NCI-H2029 treated with DMSO at 0.1 percent for 48 hours (cell line): ENCODE data around the gene LAMA3.

Experiments
- DNase-seq: peaks from one replicate; lab custom pipeline; 2025; lab: John Stamatoyannopoulos, UW

The LAMA3 gene

GRCh38 chr18:23938043-23938756 is 248.9 kb downstream of the LAMA3 start:
- DNase-seq, result no peak

DNA sequence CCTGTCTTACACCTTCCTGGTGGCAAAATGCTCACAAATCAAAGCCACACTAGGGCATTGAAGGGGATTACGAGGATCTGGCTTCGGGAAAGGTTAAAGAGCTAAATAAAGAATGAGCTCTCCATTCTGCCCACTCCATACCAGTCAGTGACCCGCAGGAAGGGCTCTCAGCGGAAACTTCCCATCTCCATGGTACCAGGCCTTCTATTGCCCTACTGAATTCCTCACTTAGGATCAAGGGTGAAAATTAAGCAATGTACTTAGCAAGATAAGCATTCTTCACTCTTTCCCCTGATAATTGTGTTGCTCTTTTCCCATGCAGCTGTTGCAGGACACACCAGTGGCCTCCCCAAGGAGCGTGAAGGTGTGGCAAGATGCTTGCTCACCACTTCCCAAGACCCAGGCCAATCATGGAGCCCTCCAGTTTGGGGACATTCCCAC is 249.7 kb downstream of the LAMA3 start:
- no peak for DNase-seq

- no peak for DNase-seq
These were observed 250.1 kb downstream of the LAMA3 start for GRCh38 chr18:23939366-23939765.

- DNase-seq, result no peak
These were observed 250.6 kb downstream of the LAMA3 start for GRCh38 chr18:23939896-23940295.

GRCh38 chr18:23941791-23942190 is 252.5 kb downstream of the LAMA3 start:
- DNase-seq, result no peak

DNA sequence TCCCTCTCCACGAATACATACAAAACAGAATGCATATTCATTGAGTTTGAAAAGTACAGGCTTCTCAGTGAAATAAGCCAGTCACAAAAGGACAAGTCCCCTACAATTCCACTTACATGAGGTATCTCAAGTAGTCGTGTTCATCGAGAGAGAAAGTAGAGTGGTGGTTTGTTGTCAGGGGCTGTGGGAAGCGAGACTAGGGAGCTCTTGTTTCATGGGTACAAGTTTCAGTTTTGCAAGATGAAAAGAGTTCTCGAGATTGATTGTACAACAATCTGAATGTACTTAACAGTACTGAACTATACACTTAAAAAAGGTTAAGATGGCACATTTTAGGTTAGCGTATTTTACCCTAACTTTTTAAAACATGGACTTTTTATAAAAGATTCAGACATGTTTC is 253.9 kb downstream of the LAMA3 start:
- DNase-seq, result no peak

DNA sequence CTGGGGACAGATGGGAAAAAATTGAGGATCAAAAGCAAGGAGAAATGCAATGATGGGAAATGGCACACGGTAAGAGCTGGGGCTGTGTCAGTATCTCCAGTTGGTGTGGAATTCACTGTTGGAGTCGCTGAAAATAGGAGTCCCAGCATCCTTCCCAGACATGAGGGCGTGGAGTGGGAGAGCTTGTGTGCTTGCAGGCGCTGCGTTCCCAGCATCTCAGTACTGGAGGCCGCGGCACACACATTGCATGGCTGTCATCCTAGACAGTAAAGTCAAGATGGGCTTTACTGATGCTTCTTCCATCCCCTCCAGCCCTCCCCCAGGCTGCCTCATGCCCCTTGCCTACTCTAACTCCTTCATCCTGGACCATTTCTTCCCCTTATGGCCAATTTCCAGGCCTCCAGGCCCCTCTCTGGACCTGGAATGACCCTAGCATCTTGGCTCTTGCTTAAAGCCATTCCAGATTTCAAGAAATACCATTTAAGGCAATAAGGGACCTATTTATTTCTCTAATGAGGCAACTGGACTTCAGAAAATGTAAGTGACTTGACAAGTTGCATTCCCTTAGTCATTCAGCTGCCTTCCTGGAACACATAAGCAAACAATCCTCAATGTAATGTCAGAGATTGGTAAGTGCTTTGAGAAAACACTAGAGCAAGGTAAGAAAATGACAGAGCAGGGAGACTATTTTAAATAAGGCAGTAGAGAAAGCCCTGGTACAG is 254.8 kb downstream of the LAMA3 start:
- DNase-seq, result no peak

DNA sequence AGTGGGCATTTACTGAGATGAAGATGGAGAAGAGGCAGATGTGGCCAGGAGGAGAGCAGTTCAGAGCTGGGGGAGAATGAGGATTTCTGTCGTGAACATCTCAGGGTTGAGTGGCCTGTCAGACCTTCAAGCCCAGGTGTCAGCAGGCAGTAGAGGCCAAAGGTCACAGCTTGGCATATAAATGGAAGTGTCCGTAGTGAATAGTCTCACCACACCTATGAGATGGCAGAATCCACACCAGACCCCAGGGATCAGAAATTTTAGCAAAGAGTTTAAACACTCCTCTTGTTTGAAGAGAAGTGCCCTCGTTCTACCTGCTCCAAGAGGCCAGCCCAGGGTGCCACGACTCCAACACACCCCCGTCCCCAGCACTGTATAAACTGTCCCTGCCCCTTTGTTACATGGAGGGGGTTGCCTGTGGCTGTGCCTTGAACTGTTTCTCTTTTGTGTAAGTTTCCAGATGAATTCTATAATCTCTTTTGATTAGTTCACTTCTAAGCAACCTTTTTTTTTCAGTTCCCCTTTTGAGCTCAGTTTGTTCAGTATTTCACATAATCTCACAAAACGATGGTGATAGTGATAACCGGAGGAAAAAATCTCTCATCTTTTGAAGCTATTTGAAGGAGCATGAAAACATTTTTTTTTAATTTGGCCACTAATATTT is 256.3 kb downstream of the LAMA3 start:
- no peak for DNase-seq

DNA sequence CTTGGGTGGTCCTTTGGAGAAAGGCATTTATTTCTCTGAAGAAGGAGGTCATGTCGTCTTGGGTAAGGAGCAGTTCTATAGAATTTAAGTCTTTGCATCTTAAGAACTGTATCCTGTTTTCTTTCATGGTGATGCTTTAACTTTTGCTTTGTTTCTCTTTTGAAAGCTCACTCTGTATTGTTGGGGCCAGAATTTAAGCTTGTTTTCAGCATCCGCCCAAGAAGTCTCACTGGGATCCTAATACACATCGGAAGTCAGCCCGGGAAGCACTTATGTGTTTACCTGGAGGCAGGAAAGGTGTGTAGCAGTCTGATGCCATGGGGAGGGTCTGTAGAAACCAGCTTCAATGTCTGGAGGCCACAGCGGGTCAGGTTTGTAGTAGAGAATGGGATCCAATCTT is 260.6 kb downstream of the LAMA3 start:
- no peak for DNase-seq

GRCh38 chr18:23950644-23951043 is 261.4 kb downstream of the LAMA3 start:
- no peak for DNase-seq

DNA sequence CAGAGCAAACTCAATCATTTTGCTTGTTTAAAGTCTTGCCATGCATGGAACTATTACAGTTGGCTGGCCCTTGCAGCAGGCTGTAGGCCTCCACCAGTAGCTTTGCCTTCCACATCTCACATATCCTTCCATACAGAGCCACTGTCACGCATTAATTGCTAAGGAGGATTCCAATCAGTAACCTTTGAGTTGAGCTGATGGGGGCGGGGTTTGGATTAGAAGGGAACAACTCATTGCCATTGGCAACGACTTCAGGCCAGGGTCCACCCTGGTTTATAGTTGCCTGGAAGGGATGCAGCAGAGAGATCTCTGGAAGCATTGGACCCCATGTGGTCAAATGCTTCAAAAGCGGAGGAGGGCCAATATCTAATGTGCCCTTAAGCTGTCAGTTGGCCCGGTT is 262.0 kb downstream of the LAMA3 start:
- no peak for DNase-seq

DNA sequence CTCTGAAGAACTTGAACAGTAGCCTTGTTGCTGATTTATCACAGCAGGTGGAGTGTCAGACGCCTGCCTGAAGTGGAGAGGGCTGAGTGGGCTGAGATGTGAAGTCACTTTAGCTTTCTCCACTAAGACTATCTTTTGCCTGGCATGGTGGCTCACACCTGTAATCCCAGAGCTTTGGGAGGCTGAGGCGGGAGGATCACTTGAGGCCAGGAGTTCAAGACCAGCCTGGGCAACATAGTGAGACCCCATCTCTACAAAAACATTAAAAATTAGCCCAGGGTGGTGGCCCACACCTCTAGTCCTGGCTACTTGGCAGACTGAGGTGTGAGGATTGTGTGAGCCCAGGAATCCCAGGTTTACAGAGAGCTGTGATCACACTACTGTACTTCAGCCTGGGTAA is 264.7 kb downstream of the LAMA3 start:
- DNase-seq, result no peak

DNA sequence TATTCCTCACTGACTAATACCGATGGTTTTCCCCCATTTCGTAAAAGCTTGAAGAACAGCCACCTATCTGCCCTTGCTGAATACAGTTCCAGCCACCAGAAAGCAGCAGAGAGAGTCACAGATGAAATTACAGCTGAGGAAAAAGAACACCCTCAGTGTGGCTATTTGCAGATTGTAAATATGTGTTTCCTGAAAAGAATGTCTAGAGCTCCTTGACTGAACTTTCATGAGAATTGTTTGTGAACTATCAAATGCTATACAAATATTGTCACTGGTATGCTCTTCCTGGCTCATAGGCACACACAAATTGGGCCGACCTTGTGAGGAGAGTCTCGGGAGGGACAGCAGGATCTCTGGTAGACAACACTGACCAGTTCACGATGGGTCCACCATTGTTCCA is 267.2 kb downstream of the LAMA3 start:
- DNase-seq, result no peak

DNA sequence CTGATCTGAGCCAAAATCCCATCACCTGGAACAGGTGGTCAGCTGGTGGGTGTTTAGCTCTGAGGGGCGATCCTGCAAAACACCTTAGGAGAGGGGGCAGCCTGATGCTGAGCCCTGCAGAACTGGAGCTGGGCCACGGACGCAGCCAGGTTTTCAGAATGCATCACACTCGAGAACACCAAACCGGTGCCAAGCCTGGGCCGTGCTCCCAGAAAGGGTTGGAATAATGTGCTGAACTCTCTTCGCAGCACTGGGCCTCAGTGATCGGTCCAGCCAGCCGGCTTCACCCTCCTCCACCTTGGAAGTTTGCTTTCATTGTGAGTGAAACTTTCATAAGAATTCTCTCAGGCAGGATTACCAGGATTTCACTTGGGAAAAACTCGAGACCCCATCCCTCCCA is 268.8 kb downstream of the LAMA3 start:
- DNase-seq, result no peak

GRCh38 chr18:23963443-23964165 is 274.4 kb downstream of the LAMA3 start:
- DNase-seq, result no peak

DNA sequence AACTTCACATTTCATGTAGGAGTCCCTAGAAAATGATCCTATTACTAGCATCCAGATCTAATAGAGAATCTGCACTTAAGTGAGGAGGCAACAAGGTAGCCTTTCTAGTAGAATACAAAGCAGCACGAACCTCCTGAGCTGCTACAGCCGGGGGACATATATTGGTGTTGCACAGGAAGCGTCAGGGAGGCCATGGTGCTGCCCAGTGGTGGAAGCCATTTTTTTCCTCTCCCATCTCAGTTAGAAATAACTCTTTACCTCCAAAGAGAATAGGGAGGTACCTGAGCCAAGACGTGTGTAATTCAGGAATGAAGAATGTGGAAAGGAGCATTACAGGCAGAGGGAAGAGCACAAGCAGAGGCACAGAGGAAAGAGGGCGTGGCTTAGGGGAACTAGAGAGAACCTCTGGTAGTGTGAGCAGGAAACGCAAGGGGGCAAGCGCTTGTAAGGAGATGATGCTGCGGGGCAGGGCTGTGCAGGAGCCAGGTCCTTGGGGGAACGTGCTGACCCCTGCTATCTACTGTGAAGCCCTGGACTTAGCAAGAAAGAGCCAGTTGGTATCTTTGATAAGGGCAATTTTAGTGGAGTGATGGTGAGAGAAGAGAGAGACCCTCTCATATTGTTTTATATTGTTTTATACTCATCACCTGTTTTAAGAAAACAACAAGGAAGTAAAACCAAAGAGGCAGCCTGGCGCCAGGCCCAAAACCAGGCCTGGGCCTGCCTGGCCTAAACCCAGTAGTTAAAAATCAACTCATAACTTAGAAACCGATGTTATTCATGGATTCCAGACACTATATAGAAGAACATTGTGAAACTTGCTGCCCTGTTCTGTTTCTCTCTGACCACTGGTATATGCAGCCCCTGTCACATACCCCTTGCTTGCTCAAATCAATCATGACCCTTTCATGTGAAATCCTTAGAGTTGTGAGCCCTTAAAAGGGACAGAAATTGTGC is 275.3 kb downstream of the LAMA3 start:
- no peak for DNase-seq

DNA sequence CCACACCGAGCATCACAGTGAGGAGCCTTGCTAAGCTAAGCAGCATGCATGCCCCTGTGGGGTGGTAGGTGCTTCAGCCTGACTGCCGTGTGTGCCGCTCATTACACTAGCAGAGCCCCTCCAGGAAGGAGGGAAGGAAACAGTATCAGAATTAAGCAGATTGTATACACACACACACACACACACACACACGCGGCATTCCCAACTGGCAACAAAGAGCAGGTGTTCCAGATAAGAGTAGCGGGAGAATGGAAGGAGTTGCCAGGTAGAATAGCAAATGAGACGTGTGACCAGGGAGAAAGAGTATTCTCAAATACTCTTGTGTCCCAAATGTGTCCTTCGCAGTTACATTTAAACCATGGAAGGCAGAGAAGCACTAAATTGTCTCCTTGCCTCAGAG is 277.7 kb downstream of the LAMA3 start:
- peak; percentile 34 for DNase-seq

- no peak for DNase-seq
These were observed 278.3 kb downstream of the LAMA3 start for GRCh38 chr18:23967321-23968089.

DNA sequence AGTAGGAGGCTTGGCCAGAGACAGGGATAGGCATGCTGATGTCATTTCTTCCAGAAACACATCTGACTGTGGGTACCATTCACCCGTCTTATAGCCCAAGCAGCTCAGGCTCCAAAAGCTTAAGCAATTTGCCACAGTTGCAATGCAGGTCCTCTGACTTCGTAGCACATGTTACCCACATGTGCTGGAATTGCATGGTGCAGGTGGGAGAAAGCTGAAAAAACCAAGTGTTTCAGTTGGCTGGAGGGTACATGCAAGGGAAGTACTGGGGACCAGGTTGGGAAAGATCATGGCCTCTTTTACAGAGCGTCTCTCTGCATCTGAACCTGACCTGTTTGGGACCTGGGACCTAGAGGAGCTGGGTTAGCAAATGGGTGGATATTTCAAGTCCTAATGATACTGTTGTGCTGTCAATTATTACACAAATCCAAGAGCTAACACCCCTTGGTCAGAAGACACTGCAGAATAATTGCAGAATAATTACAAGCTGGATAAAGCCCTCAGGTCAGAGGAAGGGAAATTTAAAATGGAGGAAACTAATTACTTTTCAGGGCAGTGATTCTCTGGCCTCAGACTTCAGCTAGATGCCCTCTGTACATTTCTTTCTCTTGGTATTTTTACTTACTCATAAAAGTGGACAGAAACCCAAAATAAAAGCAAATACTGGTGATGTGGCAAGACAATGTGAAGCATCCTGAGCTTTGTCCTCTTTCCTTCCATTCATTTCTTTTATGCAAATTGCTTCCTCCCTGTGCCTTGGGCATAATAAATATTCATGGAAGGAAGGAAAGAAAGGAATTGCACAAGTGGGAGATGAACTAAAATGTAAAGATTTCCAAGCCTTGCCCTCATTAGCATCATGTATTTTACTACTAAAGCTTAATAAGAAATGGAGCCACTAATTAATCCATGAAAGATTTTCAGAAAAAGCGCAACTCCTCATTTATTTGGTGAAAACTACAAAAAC is 279.7 kb downstream of the LAMA3 start:
- DNase-seq, result no peak
